A204.1 (cell line): ENCODE results near the gene CCDC137.

Experiments
- FAIRE-seq: peaks from 2 replicates; lab custom pipeline; 2012; peaks lifted over from hg19 to GRCh38; lab: Jason Lieb, UNC

Gene CCDC137

GRCh38 chr17:81702934-81703746 lies 36.6 kb downstream of the CCDC137 start, which contains the start of gene MRPL12:
Gene MRPL12, plus strand, starts transcription at chr17:81703367. Its CDS starts 135 bp downstream, at chr17:81703502.
- FAIRE-seq: no peak

- FAIRE-seq: no peak
Measured at GRCh38 chr17:81703747-81704654, 37.5 kb downstream of the CCDC137 start.

GRCh38 chr17:81705518-81706231 lies 39.1 kb downstream of the CCDC137 start:
- no peak for FAIRE-seq

DNA sequence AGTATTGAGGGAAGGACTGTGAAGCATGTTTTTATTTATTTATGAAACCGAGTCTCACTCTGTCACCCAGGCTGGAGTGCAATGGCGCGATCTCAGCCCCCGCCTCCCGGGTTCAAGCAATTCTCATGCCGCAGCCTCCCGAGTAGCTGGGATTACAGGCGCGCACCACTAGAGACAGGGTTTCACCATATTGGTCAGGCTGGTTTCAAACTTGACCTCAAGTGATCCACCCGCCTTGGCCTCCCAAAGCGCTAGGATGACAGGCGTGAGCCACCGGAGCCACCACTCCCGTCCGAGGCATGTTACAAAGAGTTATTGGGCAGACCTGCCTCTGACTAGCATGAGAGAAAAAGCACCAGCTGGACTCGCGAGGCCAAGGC lies 39.7 kb downstream of the CCDC137 start:
- FAIRE-seq: no peak

- no peak for FAIRE-seq
Measured at GRCh38 chr17:81706757-81707624, 40.5 kb downstream of the CCDC137 start.

GRCh38 chr17:81707725-81708646 lies 41.4 kb downstream of the CCDC137 start:
- FAIRE-seq: no peak

- FAIRE-seq: no peak
Measured at GRCh38 chr17:81708739-81709185, 42.2 kb downstream of the CCDC137 start.

GRCh38 chr17:81710514-81711308 lies 44.2 kb downstream of the CCDC137 start:
- no peak for FAIRE-seq

GRCh38 chr17:81711814-81712467 lies 45.4 kb downstream of the CCDC137 start, which contains the start of gene SLC25A10:
Gene SLC25A10, plus strand, starts transcription at chr17:81712284. Its CDS starts 143 bp downstream, at chr17:81712427.
- no peak for FAIRE-seq

DNA sequence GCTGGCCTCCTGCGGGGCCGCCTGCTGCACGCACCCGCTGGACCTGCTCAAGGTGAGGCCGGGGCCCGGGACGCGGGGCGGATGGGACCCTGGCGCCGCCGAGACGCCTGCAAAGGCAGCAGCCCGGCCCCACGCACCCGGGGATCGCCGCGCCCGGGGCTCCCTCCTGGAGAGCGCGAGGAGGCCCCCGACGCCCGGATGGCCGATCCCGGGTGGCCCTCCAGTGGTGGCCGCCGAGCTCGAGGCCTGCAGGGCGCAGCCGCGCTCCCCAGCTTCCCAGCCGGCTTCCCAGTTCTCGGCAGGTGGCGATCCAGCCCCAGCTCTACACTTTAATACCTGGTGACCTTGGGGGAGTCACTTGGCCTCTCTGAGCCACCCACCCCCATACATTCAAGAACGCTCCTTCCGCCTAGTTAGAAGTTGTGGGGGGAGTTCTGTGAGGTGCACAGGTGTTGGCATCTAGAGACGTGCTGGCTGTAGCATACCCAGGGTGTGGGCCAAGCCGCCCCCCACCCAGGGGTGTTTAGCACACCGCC lies 46.0 kb downstream of the CCDC137 start:
- no peak for FAIRE-seq

GRCh38 chr17:81713004-81713555 lies 46.5 kb downstream of the CCDC137 start:
- FAIRE-seq: no peak

GRCh38 chr17:81713556-81714411 lies 47.2 kb downstream of the CCDC137 start:
- no peak for FAIRE-seq

DNA sequence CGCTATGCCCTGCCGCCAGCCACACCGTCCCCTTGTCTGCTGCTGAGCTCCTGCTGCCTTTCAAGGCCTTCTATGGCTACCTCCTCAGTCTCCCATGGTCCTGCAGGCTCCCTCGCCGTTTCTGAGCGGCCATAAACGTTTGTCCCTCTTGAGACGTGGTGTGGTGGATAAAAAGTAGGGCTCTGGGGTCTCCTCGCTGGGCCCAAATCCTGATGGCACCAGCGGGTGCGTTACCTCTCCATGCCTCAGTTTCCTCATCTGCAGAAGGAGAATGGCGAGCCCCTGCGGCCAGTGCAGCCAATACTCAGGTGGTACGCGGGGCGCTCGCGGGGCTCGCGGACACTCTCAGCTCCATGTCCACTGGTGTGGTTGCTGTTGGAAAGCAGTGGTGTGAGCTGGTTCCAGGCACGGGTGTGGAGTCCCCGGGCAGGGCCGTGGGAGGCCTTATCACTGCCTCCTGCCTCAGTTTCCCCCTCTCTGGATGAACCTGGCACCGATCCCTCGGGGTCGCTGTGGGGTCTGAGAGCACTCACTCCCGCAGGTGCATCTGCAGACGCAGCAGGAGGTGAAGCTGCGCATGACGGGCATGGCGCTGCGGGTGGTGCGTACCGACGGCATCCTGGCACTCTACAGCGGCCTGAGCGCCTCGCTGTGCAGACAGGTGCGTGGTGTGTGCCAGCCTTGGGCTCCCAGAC lies 48.0 kb downstream of the CCDC137 start:
- no peak for FAIRE-seq

DNA sequence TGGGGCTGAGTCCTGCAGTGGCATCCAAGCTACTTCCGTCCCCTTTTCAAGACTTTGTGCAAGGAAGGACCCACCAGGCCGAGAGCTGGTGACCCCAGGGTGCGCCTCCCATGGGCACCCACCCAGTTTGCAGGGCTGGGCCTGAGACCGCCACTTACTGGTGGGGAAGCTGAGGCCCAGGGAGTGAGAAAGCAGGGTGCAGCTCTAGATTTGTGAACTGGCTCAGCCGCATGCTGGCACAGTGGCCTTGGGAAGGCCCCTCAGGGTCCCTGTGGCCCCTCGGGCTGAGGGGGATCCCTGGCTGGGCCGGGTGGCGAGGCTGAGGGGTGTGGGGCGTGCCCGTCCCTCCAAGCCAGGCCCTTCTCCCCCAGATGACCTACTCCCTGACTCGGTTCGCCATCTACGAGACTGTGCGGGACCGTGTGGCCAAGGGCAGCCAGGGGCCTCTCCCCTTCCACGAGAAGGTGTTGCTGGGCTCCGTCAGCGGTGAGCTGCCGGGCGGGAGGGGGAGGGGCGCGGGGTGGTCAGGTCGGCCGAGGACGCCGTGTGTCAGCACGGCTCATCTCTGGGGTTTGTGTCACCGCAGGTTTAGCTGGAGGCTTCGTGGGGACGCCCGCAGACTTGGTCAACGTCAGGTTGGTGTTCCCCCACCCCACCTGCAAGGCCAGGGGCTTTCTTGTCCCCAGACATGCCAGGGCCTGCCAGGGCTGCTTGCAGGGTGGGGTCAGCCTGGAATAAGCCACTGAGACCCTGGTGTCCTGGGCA lies 48.8 kb downstream of the CCDC137 start:
- FAIRE-seq: no peak

- no peak for FAIRE-seq
Measured at GRCh38 chr17:81715872-81716673, 49.5 kb downstream of the CCDC137 start.
